Fibroblast of gingiva (primary cell): Measurements from ENCODE around the gene RHEBL1.

Experiments
- DNase-seq: peaks from one replicate; pipeline ENCODE4 v3.0.0-alpha.2; 2011; ENCODE audit warnings: low read depth

RHEBL1 gene

DNA sequence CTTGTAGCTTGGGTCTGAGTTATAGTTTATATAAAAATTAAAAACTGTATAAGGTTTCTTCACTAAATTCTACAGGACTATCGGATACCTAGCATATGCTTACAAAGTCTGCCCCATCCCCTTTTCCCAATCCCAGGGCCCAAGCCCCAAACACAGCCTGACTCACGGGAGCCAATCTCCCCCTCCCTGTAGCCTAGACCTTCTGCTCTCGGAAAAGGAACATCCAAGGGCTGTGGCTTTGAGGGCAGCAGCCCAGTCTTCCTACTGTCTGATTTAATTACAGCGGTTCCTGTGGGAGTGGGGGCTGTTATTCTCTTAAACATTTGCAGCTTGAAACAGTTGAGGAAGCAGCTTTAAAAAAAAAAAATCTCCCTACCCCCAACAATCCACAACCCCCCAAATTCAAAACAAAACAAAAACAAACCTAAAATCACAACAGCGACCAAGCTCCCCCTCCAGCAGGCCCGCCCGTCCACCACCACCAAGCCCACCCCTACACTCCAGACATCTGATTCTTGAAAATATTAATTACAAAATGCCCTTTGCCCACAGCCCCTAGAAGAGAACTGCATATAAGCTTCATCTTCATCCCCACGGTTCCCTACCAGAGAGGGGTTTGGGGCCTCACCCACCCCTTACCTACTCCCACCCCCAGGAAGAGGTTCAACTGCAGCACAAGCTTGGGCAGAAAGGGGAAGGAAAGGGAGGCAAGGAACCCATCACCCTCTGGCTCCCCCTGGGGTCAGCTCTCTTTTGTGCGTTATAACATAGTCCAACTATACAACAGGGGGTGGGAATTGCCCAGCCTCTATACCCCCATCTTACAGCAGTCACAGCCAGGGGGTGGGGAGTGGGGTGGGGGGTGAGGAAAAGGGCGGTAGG is 50.1 kb downstream of the RHEBL1 start:
- peak; percentile 16 for DNase-seq

DNA sequence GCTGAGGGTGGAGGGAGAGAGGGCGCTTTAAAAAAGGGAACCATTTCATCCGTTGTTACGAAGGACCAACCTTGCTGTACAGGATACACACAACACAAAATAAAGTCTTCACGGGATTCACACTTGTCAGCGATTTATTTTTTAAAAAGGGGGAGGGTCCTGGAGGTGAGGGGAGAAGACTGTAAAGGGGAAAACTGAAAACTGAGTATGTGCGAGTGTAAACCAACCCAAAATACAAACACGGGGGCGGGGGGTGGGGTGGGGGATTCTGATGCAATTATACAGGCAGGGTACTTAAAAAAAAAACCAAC is 50.7 kb downstream of the RHEBL1 start:
- DNase-seq = no peak

- DNase-seq = peak; percentile 98
These were observed 51.3 kb downstream of the RHEBL1 start, which contains the start of gene PRKAG1 for GRCh38 chr12:49018261-49019119. PRKAG1 (minus strand) TSS chr12:49018776; CDS start chr12:49018740, 36 bp downstream.

DNA sequence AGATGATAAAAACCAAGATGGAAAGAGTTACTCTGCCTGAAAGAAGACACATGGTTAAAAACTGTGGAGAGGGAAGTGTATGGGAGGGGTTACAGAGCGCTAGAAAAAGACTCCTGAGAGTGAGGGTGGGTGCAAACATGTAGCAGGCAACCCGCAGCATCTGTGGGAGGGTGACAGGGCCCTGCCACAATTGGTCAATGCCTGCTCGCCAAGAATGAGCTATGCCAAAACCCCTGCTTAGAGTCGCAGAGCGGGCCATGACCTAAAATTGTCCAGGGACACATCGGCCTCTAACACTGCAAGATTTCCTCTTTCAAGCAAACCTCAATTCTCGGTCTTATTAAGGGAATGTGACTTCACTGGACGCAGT is 51.9 kb downstream of the RHEBL1 start:
- peak; percentile 60 for DNase-seq

DNA sequence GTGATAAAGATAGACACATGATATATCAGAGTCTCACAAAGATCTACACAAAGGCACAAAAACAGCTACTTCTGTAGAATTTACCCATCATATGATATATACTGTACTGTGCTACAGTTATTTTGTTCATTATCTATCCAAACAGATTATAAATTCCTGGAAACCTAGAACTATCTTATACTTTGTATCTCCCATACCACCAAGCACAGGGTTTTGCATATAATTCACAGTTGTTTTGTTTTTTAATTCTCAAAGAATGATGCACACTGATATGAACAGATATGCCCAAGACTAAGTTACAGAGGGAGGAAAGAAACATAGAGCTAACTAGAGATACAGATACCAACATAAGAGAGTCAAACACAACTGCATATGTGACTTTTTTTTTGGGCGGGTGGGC is 54.6 kb downstream of the RHEBL1 start:
- no peak for DNase-seq
